ENCODE results near the gene NR1D1.

The NR1D1 gene

DNA sequence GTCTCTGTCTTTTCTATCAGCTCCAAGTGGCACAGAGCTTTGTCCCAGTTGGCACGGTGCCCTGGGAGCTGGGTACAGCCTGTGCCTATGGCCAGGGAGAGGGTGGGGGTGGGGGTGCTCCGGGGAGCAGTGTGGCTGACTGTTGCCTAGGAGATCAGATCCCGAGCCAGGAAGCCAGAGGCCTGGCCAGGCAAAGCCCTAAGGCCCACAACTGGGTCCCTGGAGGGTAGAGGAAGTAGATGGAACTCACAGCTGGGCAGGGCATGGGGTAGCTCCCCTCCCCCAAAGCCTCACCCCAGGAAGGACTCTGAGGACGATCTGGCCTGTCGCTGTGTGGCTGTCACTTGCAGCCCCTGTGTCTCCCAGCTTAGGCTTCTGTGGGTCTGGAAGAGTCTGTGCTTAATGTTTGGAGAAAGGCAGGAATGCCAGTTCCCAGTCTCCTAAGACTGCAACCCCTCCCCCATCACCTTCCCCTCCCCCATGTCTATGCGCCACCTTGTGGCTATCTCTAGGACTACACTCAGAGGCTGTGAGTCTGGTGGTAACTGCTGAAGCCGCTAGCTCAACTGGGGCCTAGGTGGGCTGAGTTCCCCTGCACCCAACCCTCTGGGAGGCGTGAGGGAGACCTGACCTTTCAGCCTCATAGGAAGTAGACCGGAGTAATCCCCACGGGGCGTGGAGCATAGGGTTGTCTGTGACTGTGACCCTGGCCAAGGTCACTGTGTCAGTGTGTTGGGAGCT lies 25.0 kb downstream of the NR1D1 start:
- DNase-seq (ENCODE audit: low read depth): no peak

DNA sequence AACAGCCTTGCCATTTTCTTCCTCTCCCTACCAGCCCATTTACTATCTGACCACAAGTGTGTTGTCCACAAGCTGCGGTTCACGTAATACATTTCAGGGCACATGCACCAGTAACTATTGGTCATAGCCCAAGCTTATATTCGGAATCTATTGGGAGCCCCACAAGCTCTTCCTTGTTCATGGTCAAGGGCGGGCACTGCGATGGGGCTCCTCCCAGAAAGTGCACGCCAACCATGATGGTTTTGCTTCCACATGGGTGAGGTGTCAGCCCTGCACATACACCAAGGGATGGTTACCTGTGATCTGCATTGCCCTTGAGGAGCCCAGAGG lies 25.6 kb downstream of the NR1D1 start:
- DNase-seq (ENCODE audit: low read depth): no peak

DNA sequence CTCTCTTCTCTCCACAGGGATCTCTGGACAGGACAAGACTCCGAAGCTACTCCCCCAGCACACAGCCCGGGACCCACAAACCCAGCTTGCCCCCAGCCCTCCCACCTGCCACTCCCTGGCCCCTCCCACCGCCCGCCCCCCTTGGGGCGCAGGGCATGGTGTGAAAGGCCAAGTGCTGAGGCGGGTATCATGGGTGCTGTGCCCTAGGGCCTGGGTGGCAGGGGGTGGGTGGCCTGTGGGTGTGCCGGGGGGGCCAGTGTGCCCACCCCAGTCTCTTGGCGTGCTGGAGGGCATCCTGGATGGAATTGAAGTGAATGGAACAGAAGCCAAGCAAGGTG lies 26.2 kb downstream of the NR1D1 start:
- DNase-seq (ENCODE audit: low read depth): no peak

DNA sequence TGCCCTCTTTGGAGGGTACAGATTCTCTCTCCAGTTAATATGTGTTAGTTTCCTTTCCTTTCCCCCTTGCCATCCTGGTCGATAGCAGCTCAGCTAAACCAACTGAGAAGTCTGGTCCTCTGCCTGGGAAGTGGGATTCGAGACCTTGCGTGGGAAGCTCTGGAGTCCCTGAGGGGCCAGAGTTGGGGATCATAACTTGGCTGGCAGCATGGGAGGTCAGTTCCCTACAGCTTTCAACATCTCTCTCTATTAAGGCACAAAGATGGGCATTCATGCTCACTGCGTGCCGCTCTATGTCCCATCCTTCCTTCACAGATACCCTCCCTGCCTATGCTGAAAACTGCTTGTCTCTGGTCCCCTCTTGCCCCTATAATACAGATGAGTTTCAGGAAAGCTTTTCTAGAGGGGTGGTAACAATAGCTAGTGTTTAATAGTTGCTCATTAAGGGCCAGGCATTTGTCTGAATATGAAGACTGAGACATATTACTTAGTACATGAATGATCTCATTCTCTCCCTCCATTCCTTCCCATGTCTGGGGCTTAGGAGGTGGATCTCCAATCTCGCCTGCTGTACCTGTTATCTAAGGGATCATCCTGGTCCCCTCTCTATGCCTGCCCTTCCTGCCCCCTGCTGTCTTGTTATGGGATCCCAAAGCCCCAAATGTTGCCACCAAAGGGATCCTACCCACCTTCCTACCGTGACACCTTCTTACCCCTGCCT lies 26.8 kb downstream of the NR1D1 start:
- no peak for DNase-seq (ENCODE audit: low read depth)

DNA sequence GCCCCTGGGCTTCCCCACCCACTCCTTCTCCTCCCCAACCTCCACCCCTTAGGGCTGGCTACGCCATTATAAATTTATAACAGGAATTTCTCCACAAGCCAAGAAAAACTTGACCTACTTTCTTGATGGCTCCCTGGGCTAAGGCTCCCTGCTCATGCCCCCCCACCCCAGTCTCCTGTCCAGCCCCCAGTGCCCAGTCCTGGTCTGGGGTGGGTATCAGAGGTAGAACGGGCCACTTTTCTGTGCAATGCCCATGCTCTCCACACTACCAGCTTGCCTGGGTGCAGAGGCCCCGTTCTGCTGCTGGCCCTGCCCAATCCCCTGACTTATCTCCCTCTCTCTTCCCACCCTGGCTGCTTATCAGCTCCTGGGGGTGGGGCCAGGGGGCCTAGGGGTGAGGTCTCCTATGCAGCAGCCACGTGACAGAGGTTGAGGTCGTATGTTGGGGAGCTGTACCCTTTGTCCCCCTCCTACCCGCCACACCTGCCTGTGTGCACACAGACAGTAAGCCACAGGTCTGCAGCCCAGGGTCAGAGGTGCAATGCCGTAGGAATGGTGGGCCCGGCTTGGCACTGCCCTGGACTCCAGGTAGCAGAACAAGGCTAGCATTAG lies 27.5 kb downstream of the NR1D1 start:
- no peak for DNase-seq (ENCODE audit: low read depth)

DNA sequence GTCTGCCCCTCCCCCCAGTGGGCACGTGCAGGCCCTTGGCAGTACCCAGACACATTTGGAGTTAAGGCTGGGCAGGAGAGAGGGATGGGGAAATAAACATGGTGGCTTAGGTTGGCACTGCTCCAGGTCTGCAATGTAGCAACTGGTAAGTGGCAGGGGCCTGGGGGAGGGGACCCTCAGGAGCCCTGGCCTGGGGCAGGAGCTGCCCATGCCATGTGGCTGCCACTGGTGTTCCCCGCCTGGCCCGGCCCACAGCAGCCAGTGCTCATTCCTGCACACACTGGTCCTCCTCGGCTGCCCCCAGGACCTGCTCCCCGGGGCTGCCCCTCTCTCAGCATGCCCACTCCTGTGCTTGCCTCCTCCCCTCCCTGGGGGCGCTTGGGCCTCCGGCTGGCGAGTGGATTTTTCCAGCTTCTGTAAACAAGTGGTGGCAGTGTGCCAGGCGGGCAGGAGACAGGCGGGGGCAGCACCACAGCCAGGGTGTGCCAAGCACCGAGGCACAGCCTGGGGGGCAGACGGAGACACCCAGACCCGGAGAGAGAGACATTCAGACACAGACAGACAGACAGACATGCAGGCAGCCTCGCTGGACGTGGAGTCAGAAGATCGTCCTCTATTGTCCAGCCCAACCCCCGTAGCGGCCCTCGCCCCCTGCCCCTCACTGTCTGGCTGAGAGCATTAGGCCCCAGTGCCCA lies 28.2 kb downstream of the NR1D1 start:
- no peak for DNase-seq (ENCODE audit: low read depth)

DNA sequence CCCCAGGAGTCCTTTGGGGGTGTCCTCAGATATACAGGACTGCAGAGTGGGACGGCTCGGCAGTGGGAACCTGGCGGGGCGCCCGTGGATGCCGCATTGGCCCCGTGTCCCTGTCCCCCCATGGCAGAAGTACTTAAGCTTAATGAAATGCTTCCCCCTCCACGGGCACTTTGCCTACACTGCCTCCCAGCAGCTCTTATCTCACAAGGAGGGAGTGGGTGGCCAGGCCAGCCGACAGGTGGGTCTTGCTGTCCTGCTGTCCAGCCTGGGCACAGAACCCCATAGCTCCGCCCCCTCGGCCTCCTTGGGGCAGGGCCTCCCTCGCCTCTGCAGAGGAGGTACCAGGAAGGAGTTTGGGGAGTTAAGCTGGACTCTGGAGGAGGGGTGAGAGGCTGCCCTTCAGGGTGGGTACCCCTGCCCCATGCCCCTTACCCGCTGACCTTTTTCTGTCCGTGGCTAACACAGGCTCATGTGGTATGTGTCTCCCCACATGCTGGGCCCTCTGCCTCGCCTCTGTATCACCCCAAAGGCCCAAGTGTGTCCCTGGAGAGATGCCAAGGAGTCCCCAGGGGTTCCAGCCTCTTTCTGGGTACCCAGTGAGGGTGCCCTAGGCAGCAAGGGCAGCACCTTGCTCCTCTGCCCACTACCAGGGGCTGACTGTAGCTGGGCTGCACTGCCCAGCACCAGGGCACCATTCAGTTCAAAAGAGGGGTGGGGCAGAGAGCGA lies 28.9 kb downstream of the NR1D1 start:
- DNase-seq (ENCODE audit: low read depth): no peak

DNA sequence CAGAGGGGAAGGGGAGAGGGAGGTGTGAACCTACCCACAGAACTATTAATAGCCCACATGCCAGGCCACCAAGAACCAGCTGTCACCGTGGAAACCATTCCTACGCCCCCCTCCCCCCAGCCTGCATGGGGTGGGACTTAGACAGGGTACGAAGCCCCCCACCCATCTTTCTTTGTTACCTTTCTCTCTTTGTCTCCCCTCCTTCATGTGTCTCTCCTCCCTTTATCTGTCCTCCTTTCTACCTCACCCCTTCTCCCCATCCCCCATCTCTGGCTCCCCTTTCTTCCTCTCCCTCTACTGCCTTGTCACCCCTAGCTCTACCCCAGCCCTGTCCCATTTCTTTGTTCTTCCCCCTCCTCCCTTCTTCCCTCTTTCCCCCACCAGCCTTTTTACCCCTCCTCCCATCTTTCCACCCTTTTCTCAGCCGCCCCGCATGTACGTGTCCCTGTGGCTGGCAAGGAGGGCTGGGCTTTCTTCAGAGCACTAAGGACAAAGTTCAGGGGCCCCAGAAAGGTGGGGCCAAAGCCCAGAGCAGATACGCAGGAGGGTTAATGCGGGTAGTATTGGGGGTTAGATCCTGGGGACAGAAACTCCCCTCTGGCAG lies 29.6 kb downstream of the NR1D1 start:
- DNase-seq (ENCODE audit: low read depth): no peak

DNA sequence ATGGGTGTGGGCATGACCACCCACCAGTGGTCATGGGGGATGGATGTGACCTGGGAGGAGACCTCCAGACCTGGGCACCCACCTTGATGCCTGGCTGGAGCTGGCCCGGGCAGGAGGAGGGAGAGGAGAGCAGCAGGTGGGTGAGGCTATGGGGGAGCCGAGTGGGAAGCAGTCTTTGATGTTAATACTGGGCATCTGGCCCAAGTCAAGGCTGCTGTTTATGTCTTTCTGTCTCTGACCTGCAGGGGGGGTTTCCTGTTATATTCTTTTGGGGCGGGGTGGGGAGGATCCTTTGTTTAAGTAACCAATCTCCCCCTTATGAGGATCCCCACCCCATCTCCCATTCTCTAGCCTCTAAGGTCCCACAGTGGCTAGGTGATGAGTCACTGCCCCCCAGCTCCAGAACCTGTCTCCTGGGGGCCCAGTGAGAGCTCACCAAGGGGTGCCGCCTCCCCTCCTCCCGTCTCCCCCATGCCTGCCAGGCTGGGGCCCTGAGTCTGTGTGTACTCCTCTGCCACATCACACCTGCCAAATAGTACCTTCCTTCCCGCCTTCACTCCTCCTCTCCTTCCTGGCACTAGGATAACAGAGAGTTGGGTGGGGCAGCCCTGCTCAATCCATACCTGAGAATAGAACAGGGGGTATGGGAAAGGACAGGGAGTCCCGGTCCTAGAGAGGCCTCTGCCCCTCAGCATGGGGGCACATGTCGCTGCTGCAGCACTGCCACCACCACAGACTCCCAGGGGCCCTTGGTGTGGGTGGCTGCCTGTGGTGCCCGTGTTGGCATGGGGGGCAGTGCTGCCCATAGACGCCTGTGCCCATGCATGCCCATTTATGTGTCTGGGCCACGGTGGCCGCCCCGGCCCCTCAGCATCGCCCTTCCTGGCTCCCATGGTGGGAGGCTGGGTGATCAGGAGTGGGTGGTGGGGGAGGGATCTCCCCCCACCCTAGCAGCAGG lies 30.4 kb downstream of the NR1D1 start:
- no peak for DNase-seq (ENCODE audit: low read depth)

DNA sequence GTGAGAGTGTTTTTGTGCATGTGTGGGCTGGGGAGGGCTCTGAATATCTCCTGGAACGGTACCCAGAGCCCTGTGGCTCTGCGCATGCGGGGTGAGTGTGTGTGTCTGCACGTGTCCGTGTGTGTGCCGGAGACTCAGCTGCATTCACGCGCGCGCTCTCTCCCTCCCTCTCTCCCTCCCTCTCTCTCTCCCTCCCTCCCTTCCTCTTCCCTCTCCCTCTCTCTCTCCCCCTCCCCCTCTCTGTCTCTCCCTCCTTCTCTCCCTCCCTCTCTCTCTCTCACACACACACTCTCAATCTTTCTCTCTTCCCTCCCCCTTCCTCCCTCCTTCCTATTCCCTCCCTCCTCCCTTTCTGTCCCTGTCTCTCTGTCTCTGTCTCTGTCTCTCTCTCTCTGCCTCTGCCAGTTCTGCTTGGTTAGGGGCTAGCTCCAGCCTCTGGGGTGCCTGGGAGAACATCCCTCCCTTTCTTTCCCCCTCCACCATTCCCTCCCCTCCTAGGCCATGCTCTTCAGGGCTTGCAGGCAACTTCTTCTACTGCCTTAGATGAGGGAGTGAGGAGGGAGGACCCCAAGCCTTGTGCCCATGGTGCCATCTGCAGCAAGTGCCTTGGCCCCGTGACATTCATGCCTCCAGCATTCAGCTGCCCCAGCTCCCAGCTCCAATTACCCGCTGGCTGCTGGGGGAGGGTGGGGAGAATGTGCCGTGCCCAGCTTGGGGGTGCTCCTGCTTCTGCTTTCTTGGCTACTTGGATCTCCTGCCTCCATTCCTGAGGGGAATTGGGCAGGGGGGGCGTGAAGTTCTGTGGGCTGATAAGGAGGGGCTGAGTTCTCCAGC lies 31.3 kb downstream of the NR1D1 start:
- DNase-seq (ENCODE audit: low read depth): peak; percentile 81

DNA sequence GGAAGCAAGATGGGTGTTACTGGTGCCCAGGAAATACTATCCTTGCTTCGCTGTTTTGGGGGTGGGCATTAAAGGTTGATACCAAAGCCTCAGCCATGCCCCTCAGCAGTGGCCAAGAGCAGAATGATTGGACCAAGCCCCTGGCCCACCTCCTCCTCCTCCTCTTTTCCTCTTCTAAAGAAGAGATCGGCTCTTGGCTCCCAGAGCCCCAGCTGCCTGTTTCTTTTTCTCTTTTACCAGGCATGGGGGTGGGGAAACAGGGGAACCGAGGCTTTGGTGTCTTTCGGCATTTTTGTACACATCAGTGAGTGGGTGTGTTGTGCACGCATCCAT lies 31.8 kb downstream of the NR1D1 start:
- no peak for DNase-seq (ENCODE audit: low read depth)

DNA sequence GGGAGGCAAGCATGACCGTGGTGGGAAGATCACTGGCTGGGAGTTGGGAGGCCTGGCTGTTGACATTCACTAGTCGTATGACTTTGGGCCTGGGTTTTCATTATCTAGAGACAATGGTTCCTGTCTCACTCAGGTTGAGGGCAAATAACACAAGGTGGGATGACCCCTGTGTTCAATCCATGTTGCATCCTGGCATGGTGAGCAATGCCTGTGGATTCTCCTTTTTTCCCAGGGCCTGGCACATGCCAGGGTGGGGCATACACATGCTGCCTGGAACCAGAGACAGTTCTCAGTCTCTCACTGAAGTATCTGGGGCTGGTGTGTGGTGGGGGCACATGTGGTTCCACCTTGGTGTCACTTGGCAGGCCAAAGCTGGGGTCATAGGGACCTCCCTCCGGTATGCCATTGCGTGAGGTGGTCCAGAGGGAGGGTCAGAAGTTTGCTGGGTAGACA lies 32.2 kb downstream of the NR1D1 start:
- no peak for DNase-seq (ENCODE audit: low read depth)

DNA sequence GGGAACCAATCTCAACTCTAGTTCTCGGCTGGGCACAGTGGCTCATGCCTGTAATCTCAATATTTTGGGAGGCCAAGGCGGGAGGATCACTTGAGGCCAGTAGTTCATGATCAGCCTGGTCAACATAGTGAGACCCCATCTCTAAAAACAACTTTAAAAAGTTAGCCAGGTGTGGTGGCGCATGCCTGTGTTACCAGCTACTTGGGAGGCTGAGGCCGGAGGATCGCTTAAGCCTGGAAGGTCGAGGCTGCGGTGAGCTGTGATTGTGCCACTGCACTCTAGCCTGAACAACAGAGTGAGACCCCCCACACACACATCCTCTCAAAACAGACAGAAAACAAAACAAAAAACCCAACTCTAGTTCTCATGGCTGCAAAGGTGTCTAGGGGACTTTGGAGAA lies 32.7 kb downstream of the NR1D1 start:
- no peak for DNase-seq (ENCODE audit: low read depth)

DNA sequence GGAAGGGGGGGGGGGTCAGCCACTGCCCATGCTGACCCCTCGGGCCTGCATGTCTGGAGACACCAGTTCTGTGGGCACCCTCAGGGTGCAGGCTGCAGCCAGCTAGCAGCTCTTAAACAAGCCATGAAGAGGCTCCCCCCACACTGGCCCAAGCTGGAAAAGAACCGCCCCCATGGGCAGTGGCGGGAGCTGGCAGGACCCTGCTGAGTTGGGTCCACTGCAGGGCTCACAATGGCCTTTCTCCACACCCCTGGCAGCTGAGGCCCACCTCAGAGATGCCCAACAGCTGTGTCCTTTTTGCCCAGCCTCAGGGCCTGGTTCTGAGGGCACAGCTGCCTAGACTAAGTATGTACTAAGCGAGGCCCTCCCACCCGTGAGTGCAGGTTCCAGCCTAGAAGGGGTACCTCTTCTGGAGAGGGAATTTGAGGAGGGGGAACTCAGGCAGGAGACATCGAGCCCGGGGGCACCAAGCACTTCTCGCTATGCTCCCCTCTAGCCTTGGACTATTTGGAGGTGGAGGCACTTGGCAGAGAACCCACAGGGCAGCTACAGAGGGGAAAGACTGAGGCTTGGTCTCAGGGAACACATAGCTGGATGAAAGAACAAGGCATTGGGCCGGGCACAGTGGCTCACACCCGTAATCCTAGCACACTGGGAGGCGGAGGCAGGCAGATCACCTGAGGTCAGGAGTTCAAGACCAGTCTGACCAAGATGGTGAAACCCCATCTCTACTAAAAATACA lies 34.4 kb downstream of the NR1D1 start:
- no peak for DNase-seq (ENCODE audit: low read depth)

DNA sequence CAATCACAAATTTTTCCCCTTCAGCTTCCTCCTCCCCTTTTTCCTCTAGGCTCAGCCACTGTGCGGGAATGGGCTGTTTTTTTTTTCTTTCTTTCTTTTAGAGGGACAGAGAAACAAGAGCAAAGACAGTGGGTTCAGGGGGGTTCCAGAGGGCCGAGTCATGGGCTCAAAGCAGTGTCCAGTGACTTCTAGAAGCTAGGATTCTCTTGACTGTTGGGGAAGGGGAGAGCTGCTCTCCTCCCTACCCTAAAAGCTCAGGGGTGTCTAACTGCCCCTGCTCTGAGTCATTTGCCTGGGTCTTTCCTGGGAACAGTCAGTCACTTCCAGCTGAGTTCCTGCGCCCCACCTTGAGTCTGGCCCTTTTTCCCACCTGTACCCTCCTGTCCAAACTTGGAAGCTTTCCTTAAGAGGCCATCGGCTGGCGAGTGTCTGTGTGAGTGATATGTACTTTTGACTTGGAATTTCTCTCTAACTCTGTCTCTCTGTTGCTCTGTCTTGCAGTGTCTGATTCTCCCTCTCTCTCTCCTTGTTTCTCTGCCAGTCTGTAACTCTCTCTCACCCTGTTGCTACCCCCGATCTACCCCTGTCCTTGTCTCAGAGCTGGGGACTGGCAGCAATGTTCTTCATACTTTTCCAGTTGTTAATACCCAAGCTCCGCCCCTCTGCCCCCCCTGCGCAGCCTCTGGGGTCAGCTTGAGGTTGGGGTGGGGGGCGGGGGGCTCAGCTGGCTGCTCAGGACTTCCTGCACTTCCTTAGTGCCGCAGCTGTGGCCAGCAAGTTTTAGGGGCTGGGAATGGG lies 35.2 kb downstream of the NR1D1 start:
- DNase-seq (ENCODE audit: low read depth): no peak

DNA sequence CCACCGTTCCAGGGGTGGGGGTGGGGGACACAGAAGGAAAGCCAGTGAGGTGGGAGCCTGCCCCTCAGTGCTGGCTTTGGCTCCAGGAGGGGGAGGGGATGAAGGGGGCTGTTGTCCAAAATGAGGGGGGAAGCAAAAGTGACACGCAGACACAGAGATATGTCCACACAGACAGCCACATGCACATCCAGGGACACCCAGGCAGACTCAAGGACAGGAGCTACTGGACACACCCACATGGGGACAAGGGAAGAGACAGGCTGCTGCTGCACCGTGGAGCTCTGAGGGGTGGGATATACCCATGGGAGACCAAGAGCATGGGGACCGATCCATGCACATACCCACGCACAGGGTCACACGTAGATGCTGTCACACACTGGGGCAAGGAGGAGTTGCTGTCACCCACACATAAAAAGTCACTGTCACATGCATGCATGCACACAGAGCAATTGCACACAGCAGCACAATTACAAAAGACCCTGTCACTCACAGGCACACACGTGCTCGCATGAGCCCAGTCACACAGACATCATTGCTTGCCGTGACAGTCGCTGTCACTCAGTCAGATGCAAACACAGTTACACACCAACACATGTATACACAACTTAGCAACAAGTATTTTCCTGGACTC lies 36.4 kb downstream of the NR1D1 start:
- DNase-seq (ENCODE audit: low read depth): no peak

DNA sequence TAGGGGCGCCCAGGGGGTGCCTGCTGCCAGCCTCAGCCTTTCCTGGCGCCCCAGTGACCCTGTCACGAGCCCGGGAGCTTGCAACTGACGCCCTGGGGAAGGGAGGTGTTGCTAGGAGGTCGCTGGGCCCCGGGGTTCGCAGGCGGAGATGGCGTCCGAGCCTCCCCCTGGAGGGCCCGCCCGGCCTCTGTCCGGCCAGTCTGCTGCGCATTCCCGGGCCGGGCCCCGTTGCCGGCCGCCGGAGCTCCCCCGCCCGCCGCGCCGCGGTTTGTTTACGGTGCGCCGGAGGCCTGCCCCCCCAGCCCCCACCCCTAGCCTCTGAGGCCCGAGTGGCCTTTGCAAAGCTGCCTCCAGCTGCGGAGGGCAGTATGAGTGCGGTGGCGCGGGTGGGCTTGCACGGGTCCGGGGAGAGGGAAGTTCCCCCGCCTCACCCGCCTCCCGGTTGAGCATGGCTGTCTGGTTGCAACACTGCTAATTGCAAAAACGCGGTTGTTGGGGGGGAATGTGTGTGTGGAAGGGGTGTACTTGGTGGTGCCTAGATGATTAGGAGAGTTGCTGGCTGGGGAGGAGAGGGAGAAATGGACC lies 37.1 kb downstream of the NR1D1 start:
- no peak for DNase-seq (ENCODE audit: low read depth)

All from stromal cell of bone marrow (primary cell).